Activated CD4-positive, alpha-beta T cell treated with anti-CD3 and anti-CD28 coated beads for 36 hours (primary cell): ENCODE data around the gene VIT. TPM values are rescaled to one million over a fixed set of nuclear protein-coding genes. Genes with fewer than 3 reads are reported as not detected.

Experiments
- ATAC-seq: fragments of 200-7000 bp; cut with Tn5 transposase; one replicate; pipeline ENCODE4 v1.10.0; 2021; ENCODE audit warnings: mild to moderate bottlenecking, moderate library complexity
- CTCF ChIA-PET: fragments of 350-600 bp; sonication (Branson Sonifier 250); formaldehyde crosslinking; loops from one replicate; lab custom pipeline; 2021; ENCODE audit warnings: antibody characterized with exemption; lab: Charles Lee
- POLR2A ChIA-PET: fragments of 350-600 bp; sonication (Branson Sonifier 250); formaldehyde crosslinking; loops from one replicate; lab custom pipeline; 2021; ENCODE audit warnings: antibody characterized with exemption, inconsistent platforms; lab: Charles Lee
- DNase-seq: peaks from one replicate; pipeline ENCODE4 v3.0.0-alpha.2; 2020
- H3K27ac Mint-ChIP-seq: one replicate; pipeline ENCODE4 v1.8.0; 2021; ENCODE audit warnings: mixed read lengths
- H3K27me3 Mint-ChIP-seq: one replicate; pipeline ENCODE4 v1.8.0; 2021; ENCODE audit warnings: mixed read lengths
- H3K36me3 Mint-ChIP-seq: one replicate; pipeline ENCODE4 v1.8.0; 2021; ENCODE audit warnings: low read depth, mixed read lengths
- H3K4me1 Mint-ChIP-seq: one replicate; pipeline ENCODE4 v1.8.0; 2021; ENCODE audit warnings: mixed read lengths
- H3K4me3 Mint-ChIP-seq: one replicate; pipeline ENCODE4 v1.8.0; 2021; ENCODE audit warnings: mild to moderate bottlenecking, moderate library complexity, mixed read lengths
- H3K9me3 Mint-ChIP-seq: one replicate; pipeline ENCODE4 v1.8.0; 2021; ENCODE audit warnings: low read depth, mixed read lengths
- intact Hi-C, 2 experiments: fragments of 100-400 bp; cut with DNase I in 1 of 2; cut with micrococcal nuclease in 1 of 2; formaldehyde crosslinking; loops; one replicate each; pipeline versions ENCODE4 v1.14.2 to v1.15.1; 2022 to 2024; cut with DNase I, micrococcal nuclease
- total RNA-seq, 2 experiments: library from RNA; stranded (reverse); gene quantifications; one replicate each; pipeline ENCODE4 v1.2.3, GENCODE V29; 2021

The VIT gene
- total RNA-seq, 2 experiments from 2014 or later = not detected

DNA sequence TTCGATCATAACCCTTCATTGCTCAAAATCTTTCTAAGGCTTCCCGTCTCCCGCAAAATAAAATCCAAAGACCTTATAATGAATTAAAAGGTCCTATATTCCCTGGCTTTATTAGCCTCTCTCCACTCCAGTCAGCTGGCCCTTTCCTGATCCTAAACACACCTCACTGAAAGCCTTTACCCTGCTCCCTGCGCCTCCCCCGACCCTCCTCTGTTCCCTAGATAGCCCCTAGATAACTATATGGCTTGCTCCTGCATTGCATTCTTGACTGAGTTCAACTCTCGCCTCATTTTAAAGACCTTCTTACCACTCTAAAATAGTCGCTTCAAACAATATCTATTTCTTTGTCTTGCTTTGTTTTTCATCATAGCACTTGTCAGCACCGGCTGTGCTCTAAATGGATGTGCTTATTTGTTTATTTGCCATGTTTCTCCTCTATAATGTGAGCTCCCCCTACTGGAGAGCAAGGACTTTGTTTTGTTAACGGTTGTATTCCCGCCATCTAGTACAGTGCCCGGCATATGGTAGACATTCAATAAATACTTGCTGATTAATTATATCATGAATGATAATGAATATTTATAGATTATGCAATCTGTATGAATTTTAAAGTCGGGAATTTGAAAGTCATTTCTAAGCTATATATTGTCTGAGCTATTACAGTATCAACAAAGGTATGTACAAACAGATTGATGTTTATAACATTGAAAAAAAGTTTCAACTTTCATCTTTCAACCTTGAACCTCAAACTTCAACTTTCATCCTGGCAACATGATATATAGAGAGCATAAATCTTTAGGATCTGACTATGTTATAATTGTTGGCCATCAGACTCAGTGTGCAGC, 32.4 kb upstream of the VIT start:
- ChIA-PET CTCF (interaction anchor here (0.7 to 1.6 kb wide), 14 partner anchors 8 to 586 kb away, joined by 3 to 6 read pairs (median 4); no protein-coding TSS in a partner anchor), POLR2A (interaction anchor here (0.5 kb wide), 1 partner anchor 106 kb away, joined by 10 read pairs; no protein-coding TSS in a partner anchor)
- peaks cover 7% of the 10 kb centered on the region for H3K27me3 Mint-ChIP-seq
- H3K4me3 Mint-ChIP-seq = no peak overlapping the region
- intact Hi-C loops = loop anchor here (1.0 to 10.0 kb wide), 5 partner anchors 77 to 789 kb away; no protein-coding TSS in a partner anchor
- H3K36me3 Mint-ChIP-seq = no peaks in the 10 kb centered on the region
- DNase-seq (peak; percentile 15), ATAC-seq (peak; percentile 69)
- H3K9me3 Mint-ChIP-seq = no peaks in the 10 kb centered on the region
- H3K4me1 Mint-ChIP-seq = no peaks in the 10 kb centered on the region
- no peak overlapping the region for H3K27ac Mint-ChIP-seq

DNA sequence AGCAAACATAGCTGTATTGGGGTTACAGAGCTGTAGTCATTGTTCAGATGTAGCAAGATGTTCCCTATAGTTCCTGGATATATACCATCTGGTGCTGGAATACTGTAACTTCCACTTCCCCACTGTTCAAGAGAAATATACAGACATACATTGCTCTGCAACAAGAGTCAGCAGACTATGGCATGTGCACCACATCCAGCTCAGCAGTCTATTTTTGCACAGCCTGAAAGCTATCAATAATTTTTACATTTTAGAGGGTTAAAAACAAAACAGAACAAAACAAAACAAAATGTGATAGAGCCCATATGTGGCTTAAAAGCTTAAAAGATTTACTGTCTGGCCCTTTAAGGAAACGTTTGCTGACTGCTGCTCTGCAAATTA, 31.8 kb upstream of the VIT start:
- ChIA-PET POLR2A (interaction anchor here (0.5 to 0.7 kb wide), 2 partner anchors 106 to 115 kb away, joined by 5 to 10 read pairs; no protein-coding TSS in a partner anchor), CTCF (interaction anchor here (0.7 to 1.6 kb wide), 15 partner anchors 8 to 587 kb away, joined by 3 to 6 read pairs (median 3); no protein-coding TSS in a partner anchor)
- H3K27me3 Mint-ChIP-seq = peaks cover 7% of the 10 kb centered on the region
- no peaks in the 10 kb centered on the region for H3K4me1 Mint-ChIP-seq
- DNase-seq = no peak
- intact Hi-C loops = loop anchor here (1.0 to 10.0 kb wide), 5 partner anchors 78 to 790 kb away; no protein-coding TSS in a partner anchor
- no peak overlapping the region for H3K27ac Mint-ChIP-seq
- H3K4me3 Mint-ChIP-seq = no peak overlapping the region
- ATAC-seq = no peak
- no peaks in the 10 kb centered on the region for H3K9me3 Mint-ChIP-seq
- no peaks in the 10 kb centered on the region for H3K36me3 Mint-ChIP-seq

DNA sequence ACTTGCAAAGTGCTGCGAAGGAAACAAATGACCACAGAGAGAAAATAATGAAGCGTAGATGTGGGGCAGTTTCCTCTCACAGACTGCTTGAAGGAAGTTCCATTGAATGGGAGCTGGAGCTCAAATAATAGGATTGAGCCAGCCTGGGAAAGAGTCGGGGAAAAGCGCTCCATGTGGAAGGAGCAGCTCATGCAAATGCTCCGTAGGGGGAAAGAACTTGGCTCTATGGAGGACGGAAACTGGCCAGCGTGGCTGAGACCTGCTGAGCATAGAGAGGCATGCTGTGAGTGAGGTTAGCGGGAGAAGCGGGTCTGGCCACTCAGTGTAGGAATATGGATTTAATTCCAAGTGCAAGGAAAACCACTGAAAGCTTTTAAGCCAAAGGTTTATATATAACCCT, 28.6 kb upstream of the VIT start:
- no peak for ATAC-seq
- Mint-ChIP-seq H3K4me1 (no peaks in the 10 kb centered on the region), H3K27me3 (peaks cover 10% of the 10 kb centered on the region), H3K27ac (no peak overlapping the region), H3K36me3 (no peaks in the 10 kb centered on the region), H3K4me3 (no peak overlapping the region), H3K9me3 (no peaks in the 10 kb centered on the region)
- DNase-seq = no peak
- ChIA-PET CTCF (interaction anchor here (0.7 to 0.9 kb wide), 2 partner anchors 340 to 781 kb away, joined by 3 read pairs; no protein-coding TSS in a partner anchor), POLR2A (no interaction called here)
- intact Hi-C loops = loop anchor here (10.0 kb wide), 2 partner anchors 693 to 793 kb away; no protein-coding TSS in a partner anchor

GRCh38 chr2:36670881-36671595, 25.5 kb upstream of the VIT start:
- intact Hi-C loops = no loop called here
- Mint-ChIP-seq H3K27me3 (peaks cover 12% of the 10 kb centered on the region), H3K27ac (no peak overlapping the region), H3K4me1 (no peaks in the 10 kb centered on the region), H3K4me3 (no peak overlapping the region), H3K9me3 (no peaks in the 10 kb centered on the region), H3K36me3 (no peaks in the 10 kb centered on the region)
- no peak for ATAC-seq
- no peak for DNase-seq
- CTCF ChIA-PET = interaction anchor here (1.3 kb wide), 1 partner anchor 16 kb away, joined by 4 read pairs; no protein-coding TSS in a partner anchor
- POLR2A ChIA-PET = no interaction called here

- intact Hi-C loops = no loop called here
- ATAC-seq = no peak
- CTCF ChIA-PET = interaction anchor here (0.7 to 1.3 kb wide), 3 partner anchors 15 to 103 kb away, joined by 3 to 4 read pairs (median 3); no protein-coding TSS in a partner anchor
Measured at GRCh38 chr2:36671731-36672130, 24.8 kb upstream of the VIT start.

GRCh38 chr2:36672199-36672598, 24.3 kb upstream of the VIT start:
- peaks cover 7% of the 10 kb centered on the region for H3K4me1 Mint-ChIP-seq
- H3K36me3 Mint-ChIP-seq = no peaks in the 10 kb centered on the region
- no peak for ATAC-seq
- ChIA-PET CTCF (interaction anchor here (0.7 to 1.3 kb wide), 3 partner anchors 14 to 104 kb away, joined by 3 to 4 read pairs (median 3); no protein-coding TSS in a partner anchor), POLR2A (no interaction called here)
- peaks cover 10% of the 10 kb centered on the region for H3K27me3 Mint-ChIP-seq
- H3K9me3 Mint-ChIP-seq = no peaks in the 10 kb centered on the region
- no peak for DNase-seq
- no peak overlapping the region for H3K4me3 Mint-ChIP-seq
- H3K27ac Mint-ChIP-seq = no peak overlapping the region
- intact Hi-C loops = no loop called here

More at GRCh38 chr2:36671731-36672130, 24.8 kb upstream of the VIT start:
- Mint-ChIP-seq H3K27me3 (peaks cover 12% of the 10 kb centered on the region), H3K4me1 (peaks cover 2% of the 10 kb centered on the region), H3K36me3 (no peaks in the 10 kb centered on the region), H3K9me3 (no peaks in the 10 kb centered on the region), H3K4me3 (no peak overlapping the region), H3K27ac (no peak overlapping the region)
- DNase-seq = no peak
- POLR2A ChIA-PET = no interaction called here

DNA sequence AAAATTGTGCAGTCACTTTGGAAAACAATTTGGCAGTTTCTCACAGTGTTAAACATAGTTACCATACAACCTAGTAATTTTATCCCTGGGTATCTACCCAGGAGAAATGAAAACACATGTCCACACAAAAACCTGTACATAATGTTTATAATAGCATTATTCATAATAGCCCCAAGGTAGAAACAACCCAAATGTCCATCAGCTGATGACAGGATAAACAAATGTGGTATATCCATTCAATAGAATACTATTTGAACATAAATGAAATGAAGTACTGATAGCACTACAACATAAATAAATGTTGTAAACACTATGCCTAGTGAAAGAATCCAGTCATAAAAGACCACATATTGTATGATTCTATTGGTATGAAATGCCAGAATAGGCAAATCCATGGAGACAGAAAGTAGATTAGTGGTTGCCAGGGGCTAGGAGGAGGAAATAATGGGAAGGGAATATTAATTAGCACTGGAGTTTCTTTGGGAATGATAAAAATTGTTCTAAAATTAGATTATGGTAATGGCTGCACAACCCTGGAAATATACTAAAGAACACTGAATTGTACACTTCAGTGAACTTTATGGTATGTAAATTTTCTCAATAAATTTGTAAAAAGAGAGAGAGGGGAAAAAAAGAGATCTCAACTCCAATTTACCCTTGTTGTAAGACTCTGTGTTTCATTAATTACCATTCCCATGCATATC, 20.8 kb upstream of the VIT start:
- ATAC-seq = no peak
- Mint-ChIP-seq H3K9me3 (peaks cover 8% of the 10 kb centered on the region), H3K27ac (no peak overlapping the region), H3K4me3 (no peak overlapping the region), H3K27me3 (peaks cover 7% of the 10 kb centered on the region), H3K36me3 (no peaks in the 10 kb centered on the region), H3K4me1 (peaks cover 14% of the 10 kb centered on the region)
- intact Hi-C loops = no loop called here
- DNase-seq = no peak
- POLR2A ChIA-PET = no interaction called here
- CTCF ChIA-PET = interaction anchor here (0.6 kb wide), 1 partner anchor 595 kb away, joined by 3 read pairs; no protein-coding TSS in a partner anchor

GRCh38 chr2:36676364-36676763, 20.1 kb upstream of the VIT start:
- ATAC-seq = no peak
- Mint-ChIP-seq H3K9me3 (peaks cover 8% of the 10 kb centered on the region), H3K4me3 (no peak overlapping the region), H3K4me1 (peaks cover 14% of the 10 kb centered on the region), H3K36me3 (no peaks in the 10 kb centered on the region), H3K27me3 (peaks cover 7% of the 10 kb centered on the region), H3K27ac (no peak overlapping the region)
- CTCF ChIA-PET = interaction anchor here (0.6 kb wide), 1 partner anchor 595 kb away, joined by 3 read pairs; no protein-coding TSS in a partner anchor
- DNase-seq = no peak
- intact Hi-C loops = no loop called here
- POLR2A ChIA-PET = no interaction called here

GRCh38 chr2:36677386-36677785, 19.1 kb upstream of the VIT start:
- DNase-seq = no peak
- Mint-ChIP-seq H3K27ac (no peak overlapping the region), H3K36me3 (no peaks in the 10 kb centered on the region), H3K27me3 (peaks cover 4% of the 10 kb centered on the region), H3K4me1 (peaks cover 14% of the 10 kb centered on the region), H3K4me3 (no peak overlapping the region), H3K9me3 (peaks cover 8% of the 10 kb centered on the region)
- intact Hi-C loops = no loop called here
- POLR2A ChIA-PET = no interaction called here
- ATAC-seq = no peak
- CTCF ChIA-PET = interaction anchor here (0.9 to 1.0 kb wide), 2 partner anchors 22 to 325 kb away, joined by 3 to 4 read pairs; no protein-coding TSS in a partner anchor

- Mint-ChIP-seq H3K9me3 (peaks cover 8% of the 10 kb centered on the region), H3K4me3 (no peak overlapping the region), H3K4me1 (peaks cover 14% of the 10 kb centered on the region), H3K36me3 (no peaks in the 10 kb centered on the region), H3K27ac (no peak overlapping the region), H3K27me3 (peaks cover 10% of the 10 kb centered on the region)
- ChIA-PET POLR2A (no interaction called here), CTCF (interaction anchor here (1.0 kb wide), 1 partner anchor 23 kb away, joined by 3 read pairs; no protein-coding TSS in a partner anchor)
- ATAC-seq = no peak
- no peak for DNase-seq
- intact Hi-C loops = no loop called here
Measured at GRCh38 chr2:36677996-36678605, 18.4 kb upstream of the VIT start.
